Vagina (tissue), 2 donors: ENCODE measurements around the gene FRMD6.

Experiments used
- CTCF ChIP-seq, 3 experiments: fragments of 450-650 bp in 2 of 3; fragments of 200-600 bp in 1 of 3; sonication (generic) in 1 of 3; IDR thresholded peaks; one replicate each; pipeline ENCODE4 v1.5.1; 2017 to 2019; ENCODE audit warnings: antibody characterized with exemption in 3 of 3, mild to moderate bottlenecking in 2 of 3, moderate library complexity in 2 of 3
- POLR2A ChIP-seq, 2 donors: fragments of 450-650 bp; IDR thresholded peaks; one replicate each; pipeline ENCODE4 v1.6.1; 2017; ENCODE audit warnings: antibody characterized with exemption in 2 of 2, mild to moderate bottlenecking in 2 of 2, moderate library complexity in 2 of 2

DNA sequence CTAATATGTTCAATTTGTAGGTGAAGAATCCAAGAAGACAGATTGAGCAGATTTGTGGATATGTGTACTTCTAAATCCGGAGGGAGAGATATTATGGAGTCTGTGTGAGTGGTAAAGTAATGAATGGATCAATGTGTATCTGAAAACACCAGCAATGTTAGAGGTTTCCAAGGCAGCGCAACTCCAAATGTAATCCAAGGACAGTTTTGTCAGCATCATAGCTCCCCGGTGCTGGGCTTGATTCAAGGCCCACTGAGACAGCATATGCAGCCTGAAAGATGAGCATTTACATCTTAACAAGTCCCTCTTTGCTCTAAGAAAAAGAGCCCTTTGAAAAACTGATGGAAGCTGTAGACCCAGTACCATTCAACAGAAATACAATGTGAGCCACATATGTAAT, 38.3 kb upstream of the FRMD6 start:
- TF ChIP-seq CTCF (IDR thresholded peaks at IDR 0.05): no peak
- TF ChIP-seq POLR2A (IDR thresholded peaks at IDR 0.05): no peak
